Ovary (tissue), 9 donors: ENCODE data around the gene GLTP. TPM values are rescaled to one million over a fixed set of nuclear protein-coding genes. Genes with fewer than 3 reads are reported as not detected.

Experiments
- DNase-seq, 5 donors: peaks; one replicate each; pipeline ENCODE4 v3.0.0-alpha.2; 2019 to 2020
- H3K27ac ChIP-seq, 2 donors: fragments of 200-600 bp; one replicate each; pipeline versions ENCODE4 v1.5.1 to v1.8.0; 2019 to 2022
- H3K27me3 ChIP-seq: fragments of 200-600 bp; one replicate; pipeline ENCODE4 v1.8.0; 2022
- H3K36me3 ChIP-seq: fragments of 200-600 bp; sonication (generic); one replicate; pipeline ENCODE4 v1.5.1; 2019
- H3K4me1 ChIP-seq: one replicate; pipeline ENCODE4 v1.8.1; 2013; ENCODE audit warnings: mild to moderate bottlenecking, moderate library complexity; ENCODE audit not compliant: insufficient read depth
- H3K4me3 ChIP-seq: fragments of 200-600 bp; sonication (generic); one replicate; pipeline ENCODE4 v1.5.1; 2017
- H3K9me3 ChIP-seq, 2 donors: fragments of 200-600 bp in 1 of 2; sonication (generic) in 1 of 2; one replicate each; pipeline versions ENCODE4 v1.5.1 to v1.8.1; 2013 to 2019; ENCODE audit warnings: mild to moderate bottlenecking in 1 of 2, moderate library complexity in 1 of 2
- CTCF ChIP-seq, 3 donors: fragments of 450-650 bp in 2 of 3; fragments of 200-600 bp in 1 of 3; IDR thresholded peaks; one replicate each; pipeline versions ENCODE4 v1.5.1 to v1.8.0; 2016 to 2022; ENCODE audit warnings: antibody characterized with exemption in 3 of 3, mild to moderate bottlenecking in 1 of 3
- EP300 ChIP-seq: sonication (generic); formaldehyde crosslinking; IDR thresholded peaks from one replicate; pipeline ENCODE4 v1.6.1; 2017; ENCODE audit warnings: antibody characterized with exemption
- POLR2A ChIP-seq: fragments of 450-650 bp; IDR thresholded peaks from one replicate; pipeline ENCODE4 v1.6.1; 2017; ENCODE audit warnings: antibody characterized with exemption, mild to moderate bottlenecking, moderate library complexity
- WGBS, 3 donors: extraction: QIAGEN DNeasy Blood & Tissue Kit in 1 of 3; methylation state at CpG; one replicate each; pipeline versions ENCODE4 v1.1.5 to v1.1.7; 2013 to 2017; 5-methylcytosine and 5-hydroxymethylcytosine counted together
- intact Hi-C, 4 donors: fragments of 100-400 bp; cut with DNase I; formaldehyde crosslinking; loops; one replicate each; pipeline versions ENCODE4 v1.11.0 to v1.15.1; 2022 to 2023
- polyA plus RNA-seq, 2 donors: library from polyadenylated mRNA; stranded (reverse); fragments of 200-250 nt in 1 of 2; fragments of 350-450 nt in 1 of 2; fragmentation: Illumina TruSeq in 1 of 2; extraction: RNeasy Lipid Tissue Mini Kit (QIAGEN cat#74804) in 1 of 2; gene quantifications; one replicate each; pipeline ENCODE4 v1.2.3, GENCODE V29; 2013 to 2014
- total RNA-seq, 7 donors: library from RNA; depleted of rRNA in 2 of 7; stranded (reverse); fragments of >200 nt in 2 of 7; fragmentation: NEBNext Ultra II Directional in 3 of 7; extraction: Animal tissue kit (Norgen Biotek cat#: 25700) in 3 of 7; gene quantifications; one replicate each; pipeline versions ENCODE4 v1.1.0 to v1.2.4, GENCODE V29; 2016 to 2023
- donor health status: DM: no; HTN: no; CAD: no; lungs with moderate emphysema.
- donor health status: DM: no; HTN: no; CAD: no.
- donor health status: Bipolar disorder and iron deficiency.
- donor health status: DM: yes; HTN: yes; CAD: no.
- donor health status: DM: no; HTN: no; CAD: no.
- donor health status: DM: yes; HTN: yes; CAD: no.

Gene GLTP
- total and polyA plus RNA-seq, 9 donors = 15.5 to 37.2 (median 26.3) TPM

- no peaks in the 10 kb centered on the region for H3K27me3 ChIP-seq
- no peak for DNase-seq
- H3K36me3 ChIP-seq = no peaks in the 10 kb centered on the region
- no peak overlapping the region for H3K27ac ChIP-seq
- H3K9me3 ChIP-seq = no peaks in the 10 kb centered on the region
- TF ChIP-seq CTCF (IDR thresholded peaks at IDR 0.05) (no peak), POLR2A (no peak), EP300 (no peak)
- peaks cover 4% of the 10 kb centered on the region for H3K4me1 ChIP-seq
- intact Hi-C loops = loop anchor here in 1 of 4 donors (1.0 kb wide), 1 partner anchor 46 kb away; no protein-coding TSS in a partner anchor
- 66 to 74% (median 67%) methylated on average over 10 of the region's 10 CpGs for WGBS, 3 donors
- no peak overlapping the region for H3K4me3 ChIP-seq
These were observed 2.7 kb downstream of the GLTP start for GRCh38 chr12:109877504-109878246.

GRCh38 chr12:109876406-109876805 lies 3.9 kb downstream of the GLTP start:
- no peaks in the 10 kb centered on the region for H3K27me3 ChIP-seq
- H3K36me3 ChIP-seq = no peaks in the 10 kb centered on the region
- H3K4me1 ChIP-seq = peaks cover 4% of the 10 kb centered on the region
- H3K27ac ChIP-seq = no peak overlapping the region
- intact Hi-C loops = no loop called here
- TF ChIP-seq POLR2A = no peak
- no peak for TF ChIP-seq EP300
- TF ChIP-seq CTCF (IDR thresholded peaks at IDR 0.05) = no peak
- H3K4me3 ChIP-seq = no peak overlapping the region
- no peak for DNase-seq
- no peaks in the 10 kb centered on the region for H3K9me3 ChIP-seq

GRCh38 chr12:109875572-109876131 lies 4.7 kb downstream of the GLTP start:
- H3K4me3 ChIP-seq = no peak overlapping the region
- no peak for DNase-seq
- H3K4me1 ChIP-seq = peaks cover 1% of the 10 kb centered on the region
- intact Hi-C loops = no loop called here
- no peak for TF ChIP-seq EP300
- TF ChIP-seq POLR2A = no peak
- TF ChIP-seq CTCF (IDR thresholded peaks at IDR 0.05) = no peak
- no peaks in the 10 kb centered on the region for H3K27me3 ChIP-seq
- H3K9me3 ChIP-seq = no peaks in the 10 kb centered on the region
- WGBS, 3 donors = 86 to 92% (median 88%) methylated on average over 6 of the region's 6 CpGs
- H3K36me3 ChIP-seq = no peaks in the 10 kb centered on the region
- no peak overlapping the region for H3K27ac ChIP-seq

GRCh38 chr12:109873653-109874052 lies 6.7 kb downstream of the GLTP start:
- H3K36me3 ChIP-seq = no peaks in the 10 kb centered on the region
- H3K4me3 ChIP-seq = no peak overlapping the region
- no peaks in the 10 kb centered on the region for H3K9me3 ChIP-seq
- WGBS, 3 donors = 94 to 95% (median 94%) methylated on average over 6 of the region's 6 CpGs
- TF ChIP-seq EP300 (no peak), CTCF (IDR thresholded peaks at IDR 0.05) (no peak), POLR2A (no peak)
- H3K4me1 ChIP-seq = no peaks in the 10 kb centered on the region
- no peak for DNase-seq
- no peaks in the 10 kb centered on the region for H3K27me3 ChIP-seq
- H3K27ac ChIP-seq = no peak overlapping the region
- intact Hi-C loops = no loop called here
